ENCODE results near the gene LY6G6C.
A peak's percentile ranks its signal among the peaks of the same experiment; 100 is the strongest.

Gene LY6G6C

DNA sequence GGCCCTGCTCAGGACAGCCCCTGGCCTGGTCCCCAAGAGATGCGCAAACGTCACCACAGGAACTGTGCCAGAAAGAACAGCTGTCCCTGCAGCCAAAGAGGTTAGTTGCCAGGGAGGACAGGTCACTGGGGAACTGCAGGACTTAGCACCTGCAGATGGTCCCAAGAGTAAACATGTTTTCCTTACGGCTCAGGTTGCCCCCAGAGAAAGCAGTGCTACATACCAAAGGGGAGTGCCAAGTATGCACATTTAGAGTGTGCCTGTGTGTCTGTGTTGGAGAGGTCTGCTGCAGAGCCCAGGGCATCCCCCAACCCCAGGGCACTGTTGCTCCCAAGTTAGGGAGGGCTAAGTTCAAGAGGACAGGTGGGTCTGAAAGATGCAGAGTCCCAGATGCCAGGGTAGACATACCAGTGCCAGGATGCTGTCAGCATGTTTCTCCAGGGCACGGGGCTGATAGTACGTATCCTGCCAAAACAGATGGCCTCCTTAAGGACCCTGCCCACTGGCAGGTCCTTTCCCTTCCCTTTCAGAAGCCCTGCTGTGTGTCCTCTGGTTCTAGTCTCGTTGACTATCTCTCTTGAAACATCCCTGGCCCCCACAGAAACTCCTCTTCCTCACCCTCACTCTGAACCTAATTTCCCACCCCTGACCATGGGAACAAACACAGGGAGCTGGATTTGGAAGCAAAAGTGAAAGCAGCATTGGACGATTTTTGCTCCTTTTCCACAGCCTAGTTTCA is 19.7 kb downstream of the LY6G6C start:
- Mint-ChIP-seq H3K9me3 (no peaks in the 10 kb centered on the region), H3K36me3 (ENCODE audit: low read depth) (peaks cover 24% of the 10 kb centered on the region), H3K4me1 (peaks cover 39% of the 10 kb centered on the region), H3K27ac (peak overlapping the region; percentile 96), H3K27me3 (ENCODE audit: low read depth, poor library complexity) (peaks cover 7% of the 10 kb centered on the region), H3K4me3 (peak overlapping the region; percentile 96)
- no peak for TF ChIP-seq CTCF (IDR thresholded peaks at IDR 0.05)
- no peak for DNase-seq

- peak overlapping the region; percentile 66 for H3K4me3 Mint-ChIP-seq
- H3K9me3 Mint-ChIP-seq = no peaks in the 10 kb centered on the region
These were observed 20.7 kb downstream of the LY6G6C start for GRCh38 chr6:31700740-31701401.

GRCh38 chr6:31697555-31697954 is 24.0 kb downstream of the LY6G6C start:
- Mint-ChIP-seq H3K27ac (peak overlapping the region; percentile 57), H3K9me3 (no peaks in the 10 kb centered on the region), H3K27me3 (ENCODE audit: low read depth, poor library complexity) (peaks cover 2% of the 10 kb centered on the region), H3K36me3 (ENCODE audit: low read depth) (peaks cover 50% of the 10 kb centered on the region), H3K4me1 (peaks cover 31% of the 10 kb centered on the region), H3K4me3 (no peak overlapping the region)
- DNase-seq = no peak
- TF ChIP-seq CTCF (IDR thresholded peaks at IDR 0.05) = no peak

More at GRCh38 chr6:31700740-31701401, 20.7 kb downstream of the LY6G6C start:
- Mint-ChIP-seq H3K27me3 (ENCODE audit: low read depth, poor library complexity) (peaks cover 2% of the 10 kb centered on the region), H3K27ac (peak overlapping the region; percentile 14), H3K36me3 (ENCODE audit: low read depth) (peaks cover 31% of the 10 kb centered on the region), H3K4me1 (peaks cover 37% of the 10 kb centered on the region)
- DNase-seq = no peak
- TF ChIP-seq CTCF (IDR thresholded peaks at IDR 0.05) = no peak

- TF ChIP-seq CTCF (IDR thresholded peaks at IDR 0.05) = no peak
- no peaks in the 10 kb centered on the region for H3K9me3 Mint-ChIP-seq
- no peak for DNase-seq
- H3K4me1 Mint-ChIP-seq = peaks cover 25% of the 10 kb centered on the region
- H3K4me3 Mint-ChIP-seq = no peak overlapping the region
- H3K27ac Mint-ChIP-seq = no peak overlapping the region
- peaks cover 60% of the 10 kb centered on the region for H3K36me3 Mint-ChIP-seq (ENCODE audit: low read depth)
- H3K27me3 Mint-ChIP-seq (ENCODE audit: low read depth, poor library complexity) = no peaks in the 10 kb centered on the region
These were observed 28.0 kb downstream of the LY6G6C start for GRCh38 chr6:31693535-31693934.

DNA sequence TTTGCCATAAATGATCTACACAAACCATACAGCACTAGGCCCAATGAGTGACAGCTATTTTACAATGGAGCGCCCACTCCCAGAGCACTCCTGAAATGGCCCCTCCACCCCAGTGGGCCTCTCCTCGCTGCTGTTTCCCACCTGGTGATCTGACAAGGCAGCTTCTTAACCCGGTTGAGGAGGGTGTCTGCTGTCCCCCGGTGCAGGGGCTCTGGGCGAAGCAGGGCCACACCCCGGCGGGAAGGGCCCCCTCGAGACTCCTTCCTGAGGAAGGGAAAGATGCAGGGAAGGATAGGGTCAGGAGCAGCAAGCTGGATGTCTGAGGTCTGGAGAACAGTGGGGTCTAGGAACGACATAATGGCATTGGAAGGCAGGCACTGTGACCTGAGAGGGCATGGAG is 28.7 kb downstream of the LY6G6C start:
- Mint-ChIP-seq H3K9me3 (no peaks in the 10 kb centered on the region), H3K27me3 (ENCODE audit: low read depth, poor library complexity) (no peaks in the 10 kb centered on the region), H3K4me3 (no peak overlapping the region), H3K4me1 (peaks cover 21% of the 10 kb centered on the region), H3K27ac (peak overlapping the region; percentile 19), H3K36me3 (ENCODE audit: low read depth) (peaks cover 58% of the 10 kb centered on the region)
- TF ChIP-seq CTCF (IDR thresholded peaks at IDR 0.05) = no peak
- DNase-seq = no peak
